Stomach (tissue), 9 donors: Measurements from ENCODE around the gene CCDC85A. TPM values are rescaled to one million over a fixed set of nuclear protein-coding genes. Genes with fewer than 3 reads are reported as not detected.

ENCODE experiments used
- DNase-seq, 2 donors: peaks; one replicate each; pipeline versions ENCODE4 v3.0.0 to v3.0.0-alpha.2; 2013 to 2019
- H3K27ac ChIP-seq, 5 donors: fragments of 200-600 bp in 4 of 5; sonication (generic) in 4 of 5; one replicate each; pipeline ENCODE4 v1.5.1; 2013 to 2019; ENCODE audit warnings: mild to moderate bottlenecking in 1 of 5, moderate library complexity in 1 of 5
- H3K27me3 ChIP-seq, 3 donors: fragments of 200-600 bp; sonication (generic); one replicate each; pipeline ENCODE4 v1.5.1; 2017 to 2019; ENCODE audit warnings: mixed run types in 1 of 3
- H3K36me3 ChIP-seq, 4 donors: fragments of 200-600 bp; sonication (generic); 1 replicate in 3 of 4; 2 replicates in 1 of 4; pipeline ENCODE4 v1.5.1; 2016 to 2019
- H3K4me1 ChIP-seq, 4 donors: fragments of 200-600 bp; sonication (generic); one replicate each; pipeline ENCODE4 v1.5.1; 2016 to 2019
- H3K4me3 ChIP-seq, 4 donors: fragments of 200-600 bp; sonication (generic) in 3 of 4; one replicate each; pipeline ENCODE4 v1.5.1; 2016 to 2019; ENCODE audit warnings: mild to moderate bottlenecking in 1 of 4
- H3K9me3 ChIP-seq, 4 donors: fragments of 200-600 bp; sonication (generic); one replicate each; pipeline ENCODE4 v1.5.1; 2016 to 2019
- EP300 ChIP-seq: sonication (generic); formaldehyde crosslinking; IDR thresholded peaks from one replicate; pipeline ENCODE4 v1.6.1; 2017; ENCODE audit warnings: antibody characterized with exemption
- POLR2A ChIP-seq, 4 donors: fragments of 450-650 bp; IDR thresholded peaks; one replicate each; pipeline ENCODE4 v1.6.1; 2016; ENCODE audit warnings: antibody characterized with exemption in 4 of 4, control low read depth in 2 of 4, mild to moderate bottlenecking in 1 of 4, moderate library complexity in 1 of 4
- POLR2AphosphoS5 ChIP-seq, 3 donors: sonication (generic); formaldehyde crosslinking; IDR thresholded peaks; one replicate each; pipeline ENCODE4 v1.6.1; 2016; ENCODE audit warnings: antibody characterized with exemption in 3 of 3
- WGBS, 5 donors: extraction: QIAGEN DNeasy Blood & Tissue Kit in 3 of 5; methylation state at CpG; one replicate each; pipeline versions ENCODE4 v1.1.5 to v1.1.7; 2013 to 2018; 5-methylcytosine and 5-hydroxymethylcytosine counted together
- intact Hi-C: fragments of 100-400 bp; cut with DNase I; formaldehyde crosslinking; loops from one replicate; pipeline ENCODE4 v1.15.1; 2023; ENCODE audit warnings: low total_unique reads
- polyA plus RNA-seq, 3 donors: library from polyadenylated mRNA; stranded (reverse); fragments of 200-250 nt; gene quantifications; one replicate each; pipeline ENCODE4 v1.2.3, GENCODE V29; 2013
- total RNA-seq, 5 donors: library from RNA; depleted of rRNA; stranded (reverse); fragments of >200 nt; gene quantifications; one replicate each; pipeline versions ENCODE4 v1.1.0 to v1.2.3, GENCODE V29; 2014 to 2016
- TF ChIP-seq, protein P1 (sequence below), 7 experiments: fragments of 450-650 bp in 4 of 7; fragments of 200-600 bp in 3 of 7; sonication (generic) in 3 of 7; IDR thresholded peaks; one replicate each; pipeline ENCODE4 v1.5.1; 2016 to 2019; ENCODE audit warnings: antibody characterized with exemption in 7 of 7, control low read depth in 2 of 7, mild to moderate bottlenecking in 1 of 7
- donor health status: healthy with polysubstance abuse.
- donor health status: Bipolar disorder and iron deficiency.
- donor health status: healthy.

Gene CCDC85A
- total and polyA plus RNA-seq, 8 donors = 0.10 to 6.4 (median 3.2) TPM; not detected in 1

GRCh38 chr2:56250153-56250729 lies 66.5 kb downstream of the CCDC85A start:
- TF ChIP-seq, protein P1, sequence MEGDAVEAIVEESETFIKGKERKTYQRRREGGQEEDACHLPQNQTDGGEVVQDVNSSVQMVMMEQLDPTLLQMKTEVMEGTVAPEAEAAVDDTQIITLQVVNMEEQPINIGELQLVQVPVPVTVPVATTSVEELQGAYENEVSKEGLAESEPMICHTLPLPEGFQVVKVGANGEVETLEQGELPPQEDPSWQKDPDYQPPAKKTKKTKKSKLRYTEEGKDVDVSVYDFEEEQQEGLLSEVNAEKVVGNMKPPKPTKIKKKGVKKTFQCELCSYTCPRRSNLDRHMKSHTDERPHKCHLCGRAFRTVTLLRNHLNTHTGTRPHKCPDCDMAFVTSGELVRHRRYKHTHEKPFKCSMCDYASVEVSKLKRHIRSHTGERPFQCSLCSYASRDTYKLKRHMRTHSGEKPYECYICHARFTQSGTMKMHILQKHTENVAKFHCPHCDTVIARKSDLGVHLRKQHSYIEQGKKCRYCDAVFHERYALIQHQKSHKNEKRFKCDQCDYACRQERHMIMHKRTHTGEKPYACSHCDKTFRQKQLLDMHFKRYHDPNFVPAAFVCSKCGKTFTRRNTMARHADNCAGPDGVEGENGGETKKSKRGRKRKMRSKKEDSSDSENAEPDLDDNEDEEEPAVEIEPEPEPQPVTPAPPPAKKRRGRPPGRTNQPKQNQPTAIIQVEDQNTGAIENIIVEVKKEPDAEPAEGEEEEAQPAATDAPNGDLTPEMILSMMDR (IDR thresholded peaks at IDR 0.05) = no peak
- TF ChIP-seq POLR2AphosphoS5 (IDR thresholded peaks at IDR 0.05) (no peak), POLR2A (IDR thresholded peaks at IDR 0.05) (no peak), EP300 (no peak)
- Histone ChIP-seq H3K4me3 (no peak overlapping the region), H3K27me3 (no peaks in the 10 kb centered on the region), H3K27ac (no peak overlapping the region), H3K36me3 (no peaks in the 10 kb centered on the region), H3K4me1 (no peaks in the 10 kb centered on the region), H3K9me3 (no peaks in the 10 kb centered on the region)
- intact Hi-C loops = no loop called here
- no peak for DNase-seq
- WGBS, 5 donors = 84 to 96% (median 92%) methylated on average over 2 of the region's 2 CpGs

DNA sequence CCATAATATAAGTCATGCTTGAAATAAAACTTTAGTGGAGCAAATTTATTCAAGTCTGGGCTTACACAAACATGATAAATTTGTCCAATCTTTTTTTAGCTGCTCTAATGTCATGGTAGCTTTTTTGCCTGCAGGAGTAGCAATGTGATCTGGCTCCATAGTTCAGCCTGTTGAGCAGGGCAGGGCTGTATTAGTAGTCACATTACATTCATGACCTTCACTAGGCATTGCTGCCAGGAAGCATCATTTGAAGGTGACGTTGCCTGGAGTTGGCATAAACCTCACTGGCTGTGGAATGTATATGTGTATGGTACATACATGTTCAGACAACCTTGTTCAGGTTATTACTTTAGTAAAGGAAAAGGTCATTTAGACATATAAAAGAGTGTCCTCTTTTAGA lies 76.6 kb downstream of the CCDC85A start:
- no peaks in the 10 kb centered on the region for H3K9me3 ChIP-seq
- 43 to 60% (median 53%) methylated on average over 1 of the region's 1 CpG for WGBS, 5 donors
- no peak overlapping the region for H3K4me3 ChIP-seq
- TF ChIP-seq, protein P1 (IDR thresholded peaks at IDR 0.05) = no peak
- no peak for TF ChIP-seq EP300
- TF ChIP-seq POLR2A (IDR thresholded peaks at IDR 0.05) = no peak
- no peak overlapping the region for H3K27ac ChIP-seq
- no peaks in the 10 kb centered on the region for H3K4me1 ChIP-seq
- intact Hi-C loops = no loop called here
- H3K36me3 ChIP-seq = no peaks in the 10 kb centered on the region
- H3K27me3 ChIP-seq = no peaks in the 10 kb centered on the region
- peak in 1 of 2 donors; percentile 27 for DNase-seq

- TF ChIP-seq POLR2AphosphoS5 (IDR thresholded peaks at IDR 0.05) = no peak
- no peak for TF ChIP-seq EP300
- TF ChIP-seq, protein P1 (IDR thresholded peaks at IDR 0.05) = no peak
- TF ChIP-seq POLR2A (IDR thresholded peaks at IDR 0.05) = no peak
Measured at GRCh38 chr2:56262241-56262640, 78.5 kb downstream of the CCDC85A start.

DNA sequence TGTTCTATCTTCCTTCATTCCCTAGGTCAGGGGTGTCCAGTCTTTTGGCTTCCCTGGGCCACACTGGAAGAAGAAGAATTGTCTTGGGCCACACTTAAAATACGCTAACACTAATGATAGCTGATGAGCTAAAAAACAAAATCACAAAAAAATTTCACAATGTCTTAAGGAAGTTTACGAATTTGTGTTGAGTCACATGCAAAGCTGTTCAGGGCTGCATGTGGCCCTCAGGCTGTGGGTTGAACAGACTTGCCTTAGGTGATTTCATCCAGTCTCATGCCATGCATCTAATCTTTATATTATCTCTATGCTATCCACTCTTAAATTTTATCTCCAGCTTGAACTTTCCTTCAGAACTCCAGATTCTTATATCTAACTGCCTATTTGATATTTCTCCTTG lies 80.1 kb downstream of the CCDC85A start:
- no peak overlapping the region for H3K4me3 ChIP-seq
- H3K9me3 ChIP-seq = no peaks in the 10 kb centered on the region
- no peak for DNase-seq
- H3K27me3 ChIP-seq = no peaks in the 10 kb centered on the region
- TF ChIP-seq POLR2AphosphoS5 (IDR thresholded peaks at IDR 0.05) (no peak), POLR2A (IDR thresholded peaks at IDR 0.05) (no peak), EP300 (no peak)
- TF ChIP-seq, protein P1 (IDR thresholded peaks at IDR 0.05) = no peak
- 82 to 95% (median 92%) methylated on average over 2 of the region's 2 CpGs for WGBS, 5 donors
- intact Hi-C loops = no loop called here
- no peaks in the 10 kb centered on the region for H3K36me3 ChIP-seq
- no peak overlapping the region for H3K27ac ChIP-seq
- no peaks in the 10 kb centered on the region for H3K4me1 ChIP-seq

More at GRCh38 chr2:56262241-56262640, 78.5 kb downstream of the CCDC85A start:
- H3K4me1 ChIP-seq = no peaks in the 10 kb centered on the region
- H3K27me3 ChIP-seq = no peaks in the 10 kb centered on the region
- 82 to 92% (median 89%) methylated on average over 1 of the region's 1 CpG for WGBS, 5 donors
- intact Hi-C loops = no loop called here
- no peaks in the 10 kb centered on the region for H3K36me3 ChIP-seq
- H3K9me3 ChIP-seq = no peaks in the 10 kb centered on the region
- DNase-seq = no peak
- H3K4me3 ChIP-seq = no peak overlapping the region
- H3K27ac ChIP-seq = no peak overlapping the region
